Liver (tissue), 9 donors: Measurements from ENCODE around the gene GNAS-AS1. TPM values are rescaled to one million over a fixed set of nuclear protein-coding genes. Genes with fewer than 3 reads are reported as not detected.

Source experiments
- DNase-seq: peaks from one replicate; pipeline ENCODE4 v3.0.0-alpha.2; 2017; ENCODE audit warnings: low spot score
- H3K27ac ChIP-seq, 2 donors: one replicate each; pipeline ENCODE4 v1.7.0; 2013; ENCODE audit warnings: inconsistent platforms in 2 of 2, low read length in 2 of 2, control low read depth in 1 of 2, low read depth in 1 of 2, mild to moderate bottlenecking in 1 of 2
- H3K27me3 ChIP-seq, 4 donors: one replicate each; pipeline versions ENCODE4 v1.6.1 to v1.7.0; 2013; ENCODE audit warnings: low read length in 3 of 4, inconsistent platforms in 1 of 4, mild to moderate bottlenecking in 1 of 4, moderate library complexity in 1 of 4; ENCODE audit not compliant: control insufficient read depth in 4 of 4, insufficient read depth in 4 of 4
- H3K36me3 ChIP-seq, 4 donors: one replicate each; pipeline versions ENCODE4 v1.6.1 to v1.7.0; 2013; ENCODE audit warnings: low read length in 3 of 4, mild to moderate bottlenecking in 3 of 4, low read depth in 1 of 4, moderate library complexity in 1 of 4; ENCODE audit not compliant: control insufficient read depth in 4 of 4, insufficient read depth in 3 of 4
- H3K4me1 ChIP-seq, 4 donors: one replicate each; pipeline versions ENCODE4 v1.6.1 to v1.7.0; 2013; ENCODE audit warnings: low read length in 3 of 4, mild to moderate bottlenecking in 3 of 4, moderate library complexity in 1 of 4; ENCODE audit not compliant: control insufficient read depth in 4 of 4, insufficient read depth in 4 of 4
- H3K4me3 ChIP-seq, 3 donors: one replicate each; pipeline versions ENCODE4 v1.6.1 to v1.7.0; 2013; ENCODE audit warnings: low read length in 3 of 3, control low read depth in 1 of 3, low read depth in 1 of 3, mild to moderate bottlenecking in 1 of 3
- H3K9ac ChIP-seq, 2 donors: one replicate each; pipeline ENCODE4 v1.7.0; 2013; ENCODE audit warnings: low read length in 2 of 2, mild to moderate bottlenecking in 2 of 2, moderate library complexity in 2 of 2, control low read depth in 1 of 2, low read depth in 1 of 2
- H3K9me3 ChIP-seq, 4 donors: one replicate each; pipeline versions ENCODE4 v1.6.1 to v1.7.0; 2013; ENCODE audit warnings: low read length in 3 of 4; ENCODE audit not compliant: control insufficient read depth in 4 of 4
- EGR1 ChIP-seq, 2 donors: IDR thresholded peaks; 2 replicates each; pipeline ENCODE4 v1.6.1; 2016 to 2018; ENCODE audit warnings: antibody characterized with exemption in 2 of 2, low read depth in 2 of 2
- FOXA1 ChIP-seq: IDR thresholded peaks from 2 replicates; pipeline ENCODE4 v1.6.1; 2016; ENCODE audit warnings: antibody characterized with exemption
- FOXA2 ChIP-seq: IDR thresholded peaks from 2 replicates; pipeline ENCODE4 v1.6.1; 2016; ENCODE audit warnings: antibody characterized with exemption
- GABPA ChIP-seq, 2 donors: IDR thresholded peaks in 1 of 2; conservative IDR thresholded peaks in 1 of 2; 2 replicates each; pipeline ENCODE4 v1.6.1; 2016; ENCODE audit warnings: antibody characterized with exemption in 2 of 2, mild to moderate bottlenecking in 1 of 2, moderate library complexity in 1 of 2
- HNF4A ChIP-seq, 2 donors: conservative IDR thresholded peaks; 2 replicates each; pipeline ENCODE4 v1.6.1; 2016; ENCODE audit warnings: antibody characterized with exemption in 2 of 2, mild to moderate bottlenecking in 2 of 2
- HNF4G ChIP-seq: IDR thresholded peaks from 2 replicates; pipeline ENCODE4 v1.6.1; 2016; ENCODE audit warnings: antibody characterized with exemption
- JUND ChIP-seq, 2 donors: IDR thresholded peaks; 2 replicates each; pipeline ENCODE4 v1.6.1; 2016; ENCODE audit warnings: antibody characterized with exemption in 2 of 2
- MAX ChIP-seq: IDR thresholded peaks from 2 replicates; pipeline ENCODE4 v1.6.1; 2016; ENCODE audit warnings: antibody characterized with exemption
- NR2F2 ChIP-seq: IDR thresholded peaks from 2 replicates; pipeline ENCODE4 v1.6.1; 2016; ENCODE audit warnings: antibody characterized with exemption
- RAD21 ChIP-seq, 2 donors: IDR thresholded peaks; 2 replicates each; pipeline ENCODE4 v1.6.1; 2016; ENCODE audit warnings: antibody characterized with exemption in 2 of 2, mild to moderate bottlenecking in 2 of 2
- REST ChIP-seq: IDR thresholded peaks from 2 replicates; pipeline ENCODE4 v1.6.1; 2016; ENCODE audit warnings: antibody characterized with exemption, mild to moderate bottlenecking
- RXRA ChIP-seq, 2 donors: IDR thresholded peaks; 2 replicates each; pipeline ENCODE4 v1.6.1; 2017 to 2018; ENCODE audit warnings: antibody characterized with exemption in 2 of 2, mild to moderate bottlenecking in 1 of 2
- SP1 ChIP-seq: IDR thresholded peaks from 2 replicates; pipeline ENCODE4 v1.6.1; 2018; ENCODE audit warnings: antibody characterized with exemption, mild to moderate bottlenecking
- TAF1 ChIP-seq: conservative IDR thresholded peaks from 2 replicates; pipeline ENCODE4 v1.6.1; 2016; ENCODE audit warnings: antibody characterized with exemption, mild to moderate bottlenecking
- YY1 ChIP-seq: IDR thresholded peaks from 2 replicates; pipeline ENCODE4 v1.6.1; 2016; ENCODE audit warnings: antibody characterized with exemption, mild to moderate bottlenecking
- ZBTB33 ChIP-seq: IDR thresholded peaks from 2 replicates; pipeline ENCODE4 v1.6.1; 2016; ENCODE audit warnings: antibody characterized with exemption
- WGBS: extraction: QIAGEN DNeasy Blood & Tissue Kit; methylation state at CpG from one replicate; pipeline ENCODE4 v1.1.7; 2013; 5-methylcytosine and 5-hydroxymethylcytosine counted together
- polyA plus RNA-seq, 2 donors: library from polyadenylated mRNA; stranded (reverse) in 1 of 2; unstranded in 1 of 2; fragments of 200-250 nt in 1 of 2; fragments of >200 nt in 1 of 2; fragmentation: Nextera tagmentation in 1 of 2; extraction: Ambion mirVana in 1 of 2; gene quantifications; one replicate each; pipeline versions ENCODE4 v1.2.1 to v1.2.3, GENCODE V29; 2013 to 2015
- total RNA-seq, 2 donors: library from RNA; depleted of rRNA; stranded (reverse); fragments of >200 nt; gene quantifications; one replicate each; pipeline ENCODE4 v1.2.3, GENCODE V29; 2014
- TF ChIP-seq, protein P1 (sequence below): IDR thresholded peaks from 2 replicates; pipeline ENCODE4 v1.6.1; 2016; ENCODE audit warnings: antibody characterized with exemption
- TF ChIP-seq, protein P2 (sequence below): fragments of 150-350 bp; IDR thresholded peaks from 2 replicates; pipeline ENCODE4 v1.5.1; 2017; ENCODE audit warnings: improper control_type of control experiment, low read depth, low read length; ENCODE audit not compliant: missing input control
- donor health status: healthy.
- donor health status: healthy.
- donor health status: healthy.
- donor health status: healthy.
- donor health status: healthy.

GNAS-AS1 gene
- total RNA-seq (under 1 TPM; 0.08 to 0.42 TPM), polyA plus RNA-seq (under 1 TPM in 1 of 2 donors, not detected in 1; 0.09 TPM)

GRCh38 chr20:58850693-58851174 is at the start of gene GNAS-AS1:
Gene GNAS-AS1 (minus strand): TSS chr20:58850902.
- peaks cover 0 to 10% (median 2%) of the 10 kb centered on the region in 4 donors for H3K27me3 ChIP-seq
- peak; percentile 76 for DNase-seq

GRCh38 chr20:58900397-58900796 is 49.7 kb upstream of the GNAS-AS1 start:
- TF ChIP-seq SP1 (no peak), HNF4A (conservative IDR thresholded peaks at IDR 0.05) (no peak), RXRA (IDR thresholded peaks at IDR 0.05) (no peak), TAF1 (no peak), HNF4G (no peak), NR2F2 (no peak), EGR1 (IDR thresholded peaks at IDR 0.05; ENCODE audit: low read depth in 2 of 2) (no peak), FOXA1 (no peak), FOXA2 (no peak), RAD21 (IDR thresholded peaks at IDR 0.05) (no peak), GABPA (IDR thresholded peaks at IDR 0.05 in 1 of 2, conservative IDR thresholded peaks at IDR 0.05 in 1 of 2) (no peak), MAX (no peak), REST (no peak), JUND (IDR thresholded peaks at IDR 0.05) (no peak), ZBTB33 (no peak), YY1 (no peak)
- TF ChIP-seq, protein P1, sequence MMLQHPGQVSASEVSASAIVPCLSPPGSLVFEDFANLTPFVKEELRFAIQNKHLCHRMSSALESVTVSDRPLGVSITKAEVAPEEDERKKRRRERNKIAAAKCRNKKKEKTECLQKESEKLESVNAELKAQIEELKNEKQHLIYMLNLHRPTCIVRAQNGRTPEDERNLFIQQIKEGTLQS = no peak
- TF ChIP-seq, protein P2, sequence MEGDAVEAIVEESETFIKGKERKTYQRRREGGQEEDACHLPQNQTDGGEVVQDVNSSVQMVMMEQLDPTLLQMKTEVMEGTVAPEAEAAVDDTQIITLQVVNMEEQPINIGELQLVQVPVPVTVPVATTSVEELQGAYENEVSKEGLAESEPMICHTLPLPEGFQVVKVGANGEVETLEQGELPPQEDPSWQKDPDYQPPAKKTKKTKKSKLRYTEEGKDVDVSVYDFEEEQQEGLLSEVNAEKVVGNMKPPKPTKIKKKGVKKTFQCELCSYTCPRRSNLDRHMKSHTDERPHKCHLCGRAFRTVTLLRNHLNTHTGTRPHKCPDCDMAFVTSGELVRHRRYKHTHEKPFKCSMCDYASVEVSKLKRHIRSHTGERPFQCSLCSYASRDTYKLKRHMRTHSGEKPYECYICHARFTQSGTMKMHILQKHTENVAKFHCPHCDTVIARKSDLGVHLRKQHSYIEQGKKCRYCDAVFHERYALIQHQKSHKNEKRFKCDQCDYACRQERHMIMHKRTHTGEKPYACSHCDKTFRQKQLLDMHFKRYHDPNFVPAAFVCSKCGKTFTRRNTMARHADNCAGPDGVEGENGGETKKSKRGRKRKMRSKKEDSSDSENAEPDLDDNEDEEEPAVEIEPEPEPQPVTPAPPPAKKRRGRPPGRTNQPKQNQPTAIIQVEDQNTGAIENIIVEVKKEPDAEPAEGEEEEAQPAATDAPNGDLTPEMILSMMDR = no peak
- 79% methylated on average over 7 of the region's 7 CpGs for WGBS
- peaks cover 0 to 4% (median 4%) of the 10 kb centered on the region in 4 donors for H3K4me1 ChIP-seq
- H3K9ac ChIP-seq = no peak overlapping the region
- no peak overlapping the region for H3K27ac ChIP-seq
- H3K27me3 ChIP-seq = no peaks in the 10 kb centered on the region
- H3K9me3 ChIP-seq = no peaks in the 10 kb centered on the region
- DNase-seq = no peak
- H3K36me3 ChIP-seq = peaks cover 9 to 32% (median 26%) of the 10 kb centered on the region in 4 donors
- H3K4me3 ChIP-seq = no peak overlapping the region

More at GRCh38 chr20:58850693-58851174, at the start of gene GNAS-AS1:
- H3K9ac ChIP-seq = no peak within 1 kb of the TSS
- H3K4me1 ChIP-seq = peaks cover 0 to 17% (median 5%) of the 10 kb centered on the region in 4 donors
- peak within 1 kb of the TSS in 2 of 3 donors; percentile 38 to 39 for H3K4me3 ChIP-seq
- H3K9me3 ChIP-seq = no peaks in the 10 kb centered on the region
- no peaks in the 10 kb centered on the region for H3K36me3 ChIP-seq
- 48% methylated on average over 25 of the region's 25 CpGs for WGBS
- TF ChIP-seq GABPA (IDR thresholded peaks at IDR 0.05 in 1 of 2, conservative IDR thresholded peaks at IDR 0.05 in 1 of 2) (peak; percentile 65 to 82), SP1 (no peak)
- H3K27ac ChIP-seq = no peak within 1 kb of the TSS
